Activated CD8-positive, alpha-beta T cell treated with anti-CD3 and anti-CD28 coated beads, Interleukin-2, amount 10 ng/mL, durations not matched to agents 7 days and 5 days (primary cell): ENCODE measurements around the gene ATP8B2. TPM values are rescaled to one million over a fixed set of nuclear protein-coding genes. Genes with fewer than 3 reads are reported as not detected.
"Not testable (repeated sequence)": the region's sequence is repeated elsewhere in the genome, so short reads cannot be mapped to it uniquely, and the experiment has no call there.

Source experiments
- ATAC-seq: fragments of 150-1000 bp; cut with Tn5 transposase; one replicate; pipeline ENCODE4 v1.10.0; 2021; ENCODE audit warnings: moderate library complexity
- CTCF ChIA-PET: fragments of 350-600 bp; sonication (Branson Sonifier 250); formaldehyde crosslinking; loops from one replicate; lab custom pipeline; 2021; ENCODE audit warnings: antibody characterized with exemption; lab: Charles Lee
- POLR2A ChIA-PET: fragments of 350-600 bp; sonication (Branson Sonifier 250); formaldehyde crosslinking; loops from one replicate; lab custom pipeline; 2021; ENCODE audit warnings: antibody characterized with exemption; lab: Charles Lee
- DNase-seq: peaks from one replicate; pipeline ENCODE4 v3.0.0-alpha.2; 2020
- H3K27ac Mint-ChIP-seq: one replicate; pipeline ENCODE4 v1.8.0; 2021; ENCODE audit warnings: mild to moderate bottlenecking, mixed read lengths
- H3K27me3 Mint-ChIP-seq: one replicate; pipeline ENCODE4 v1.8.0; 2021; ENCODE audit warnings: low read depth, mixed read lengths
- H3K36me3 Mint-ChIP-seq: one replicate; pipeline ENCODE4 v1.8.0; 2021; ENCODE audit warnings: low read depth, mixed read lengths
- H3K4me1 Mint-ChIP-seq: one replicate; pipeline ENCODE4 v1.8.0; 2021; ENCODE audit warnings: low read depth, mixed read lengths
- H3K4me3 Mint-ChIP-seq: one replicate; pipeline ENCODE4 v1.8.0; 2021; ENCODE audit warnings: mild to moderate bottlenecking, mixed read lengths
- H3K9me3 Mint-ChIP-seq: one replicate; pipeline ENCODE4 v1.8.0; 2022; ENCODE audit warnings: mixed read lengths; ENCODE audit not compliant: insufficient read depth
- total RNA-seq, 2 experiments: library from RNA; stranded (reverse); gene quantifications; one replicate each; pipeline ENCODE4 v1.2.3, GENCODE V29; 2021

ATP8B2 gene
- total RNA-seq, 2 experiments from 2014 or later, result 65.3 to 71.6 TPM

DNA sequence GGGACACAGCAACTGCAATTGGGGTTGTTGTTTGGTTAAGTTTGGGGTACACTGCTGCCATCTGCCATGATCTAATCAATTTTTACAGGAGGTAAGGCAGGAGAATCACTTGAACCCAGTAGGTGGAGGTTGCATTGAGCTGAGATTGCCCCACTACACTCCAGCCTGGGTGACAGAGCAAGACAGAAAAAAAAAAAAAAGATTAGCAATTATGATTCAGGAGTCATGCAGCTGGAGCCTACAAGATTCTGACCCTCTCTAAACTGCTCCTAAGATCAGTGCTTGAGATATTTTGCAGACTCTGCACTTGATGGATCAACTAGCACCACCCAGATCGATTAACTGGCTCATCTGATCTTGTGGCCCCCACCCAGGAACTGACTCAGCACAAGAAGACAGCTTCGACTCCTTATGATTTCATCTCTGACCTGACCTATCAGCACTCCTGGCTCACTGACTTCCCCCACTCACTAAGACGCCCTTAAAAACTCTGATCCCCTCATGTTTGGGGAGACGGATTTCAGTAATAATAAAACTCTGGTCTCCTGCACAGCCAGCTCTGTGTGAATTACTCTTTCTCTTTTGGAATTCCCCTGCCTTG, 17.6 kb upstream of the ATP8B2 start:
- H3K27me3 Mint-ChIP-seq, DNase-seq, ATAC-seq, H3K4me1 Mint-ChIP-seq, H3K27ac Mint-ChIP-seq, POLR2A ChIA-PET, H3K4me3 Mint-ChIP-seq, H3K9me3 Mint-ChIP-seq, H3K36me3 Mint-ChIP-seq: not testable (repeated sequence)
- CTCF ChIA-PET, result interaction anchor here (1.1 to 3.2 kb wide), 3 partner anchors 19 to 239 kb away, joined by 3 to 10 read pairs (median 3); no protein-coding TSS in a partner anchor

DNA sequence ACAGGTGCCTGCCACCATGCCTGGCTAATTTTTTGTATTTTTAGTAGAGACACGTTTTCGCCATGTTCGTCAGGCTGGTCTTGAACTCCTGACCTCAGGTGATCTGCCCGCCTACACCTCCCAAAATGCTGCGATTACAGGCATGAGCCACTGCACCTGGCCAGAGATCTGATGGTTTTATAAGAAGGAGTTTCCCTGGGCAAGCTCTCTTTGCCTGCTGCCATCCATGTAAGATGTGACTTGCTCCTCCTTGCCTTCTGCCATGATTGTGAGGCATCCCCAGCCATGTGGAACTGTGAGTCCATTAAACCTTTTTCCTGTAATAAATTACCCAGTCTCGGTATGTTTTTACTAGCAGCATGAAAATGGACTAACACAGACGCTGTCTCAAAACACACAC, 16.2 kb upstream of the ATP8B2 start:
- H3K36me3 Mint-ChIP-seq, ATAC-seq, POLR2A ChIA-PET, DNase-seq, H3K4me3 Mint-ChIP-seq, H3K27me3 Mint-ChIP-seq, H3K27ac Mint-ChIP-seq, H3K4me1 Mint-ChIP-seq, H3K9me3 Mint-ChIP-seq: not testable (repeated sequence)
- CTCF ChIA-PET, result interaction anchor here (0.6 kb wide), 1 partner anchor 667 kb away, joined by 3 read pairs; no protein-coding TSS in a partner anchor

DNA sequence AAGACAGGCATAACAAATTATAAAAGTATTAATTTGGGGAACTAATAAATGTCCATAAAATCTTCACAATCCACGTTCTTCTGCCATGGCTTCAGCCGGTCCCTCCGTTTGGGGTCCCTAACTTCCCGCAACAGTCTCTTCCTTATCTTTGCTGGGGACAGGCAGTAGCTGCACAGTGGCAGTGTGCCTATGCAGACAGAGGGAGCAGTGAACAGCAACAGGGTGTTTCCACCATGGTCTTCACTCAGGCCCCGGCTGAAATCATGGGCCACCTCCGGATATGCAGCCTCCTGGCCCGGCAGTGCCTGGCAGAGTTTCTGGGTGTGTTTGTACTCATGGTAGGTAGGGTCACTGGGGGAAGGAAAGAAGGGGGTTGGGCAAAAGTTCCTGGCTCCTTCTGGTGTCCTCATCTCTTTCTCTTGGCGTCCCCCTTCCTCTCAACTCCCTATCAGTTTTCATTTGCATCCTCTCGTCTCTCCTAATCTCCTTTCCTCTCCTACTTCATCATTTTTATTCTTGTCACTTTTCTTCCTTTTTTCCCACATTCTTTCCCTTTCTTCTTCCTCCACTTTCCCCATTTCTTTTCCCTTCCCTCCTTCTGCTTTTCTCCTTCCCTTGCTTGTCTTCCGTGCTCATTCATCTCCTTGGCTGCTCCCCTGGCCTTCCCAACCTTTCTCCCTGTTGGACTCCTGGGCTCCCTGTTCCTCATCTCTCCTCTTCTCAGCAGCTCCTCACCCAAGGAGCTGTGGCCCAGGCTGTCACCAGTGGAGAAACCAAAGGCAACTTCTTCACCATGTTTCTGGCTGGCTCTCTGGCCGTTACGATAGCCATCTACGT, 12.9 kb upstream of the ATP8B2 start:
- H3K36me3 Mint-ChIP-seq, H3K4me3 Mint-ChIP-seq, H3K27me3 Mint-ChIP-seq, DNase-seq, H3K9me3 Mint-ChIP-seq, H3K4me1 Mint-ChIP-seq, H3K27ac Mint-ChIP-seq, POLR2A ChIA-PET, ATAC-seq: not testable (repeated sequence)
- CTCF ChIA-PET, result interaction anchor here (1.0 kb wide), 2 partner anchors 12 to 23 kb away, joined by 3 to 4 read pairs; no protein-coding TSS in a partner anchor

DNA sequence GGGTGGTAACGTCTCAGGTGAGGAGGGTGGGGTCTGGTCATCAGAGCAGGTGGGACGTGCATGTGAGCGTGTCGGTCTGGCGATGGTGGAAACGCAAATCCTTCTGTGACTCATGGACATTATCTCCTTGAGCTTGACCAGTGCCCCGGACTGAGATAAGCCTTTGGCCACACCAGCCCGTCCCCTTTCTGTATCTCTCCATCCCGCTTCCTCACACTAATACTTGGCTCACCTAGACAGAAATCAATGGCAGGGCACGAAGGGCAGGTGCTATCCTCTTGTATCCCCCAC, 12.3 kb upstream of the ATP8B2 start:
- ChIA-PET POLR2A (no interaction called here), CTCF (interaction anchor here (0.6 kb wide), 1 partner anchor 31 kb away, joined by 3 read pairs; no protein-coding TSS in a partner anchor)
- peaks cover 8% of the 10 kb centered on the region for H3K27me3 Mint-ChIP-seq
- H3K4me1 Mint-ChIP-seq, result no peaks in the 10 kb centered on the region
- no peak overlapping the region for H3K27ac Mint-ChIP-seq
- no peak for ATAC-seq
- DNase-seq, result no peak
- no peak overlapping the region for H3K4me3 Mint-ChIP-seq
- peaks cover 10% of the 10 kb centered on the region for H3K9me3 Mint-ChIP-seq
- no peaks in the 10 kb centered on the region for H3K36me3 Mint-ChIP-seq

DNA sequence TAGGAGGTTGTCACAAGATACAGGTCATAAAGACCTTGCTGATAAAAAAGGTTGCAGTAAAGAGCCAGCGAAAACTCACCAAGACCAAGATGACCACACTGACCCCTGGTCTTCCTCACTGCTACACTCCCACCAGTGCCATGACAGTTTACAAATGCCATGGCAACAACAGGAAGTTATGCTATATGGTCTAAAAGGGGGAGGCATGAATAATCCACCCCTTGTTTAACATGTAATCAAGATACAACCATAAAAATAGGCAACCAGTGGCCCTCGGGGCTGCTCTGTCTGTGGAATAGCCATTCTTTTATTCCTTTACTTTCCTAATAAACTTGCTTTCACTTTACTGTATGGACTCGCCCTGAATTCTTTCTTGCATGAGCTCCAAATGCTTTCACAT, 11.1 kb upstream of the ATP8B2 start:
- POLR2A ChIA-PET, H3K27ac Mint-ChIP-seq: not testable (repeated sequence)
- CTCF ChIA-PET, result interaction anchor here (1.5 to 1.8 kb wide), 2 partner anchors 10 to 21 kb away, joined by 4 to 5 read pairs; no protein-coding TSS in a partner anchor

DNA sequence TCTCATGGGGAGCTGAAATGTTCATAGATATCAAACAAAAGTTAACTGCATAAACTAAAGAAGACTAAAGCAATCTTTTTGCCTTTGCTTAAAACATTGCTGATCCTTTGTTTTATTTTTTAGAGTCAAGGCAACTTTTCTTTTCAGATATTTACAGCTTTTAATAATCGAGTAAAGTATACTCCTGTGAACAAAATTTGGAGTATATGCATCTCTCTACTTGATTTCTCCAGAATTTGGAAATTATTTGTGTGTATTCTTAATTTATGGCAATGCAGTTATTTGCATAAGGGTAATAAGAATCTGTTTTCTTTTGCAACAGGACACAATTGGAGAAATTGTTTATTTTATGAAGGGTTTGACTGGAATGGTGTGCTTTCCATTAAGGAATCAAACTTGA, 8.6 kb upstream of the ATP8B2 start:
- Mint-ChIP-seq H3K4me3 (no peak overlapping the region), H3K9me3 (peaks cover 14% of the 10 kb centered on the region), H3K36me3 (no peaks in the 10 kb centered on the region), H3K4me1 (no peaks in the 10 kb centered on the region), H3K27me3 (peaks cover 15% of the 10 kb centered on the region), H3K27ac (no peak overlapping the region)
- DNase-seq, result no peak
- POLR2A ChIA-PET, result no interaction called here
- CTCF ChIA-PET, result interaction anchor here (1.1 to 1.3 kb wide), 2 partner anchors 8 to 40 kb away, joined by 3 to 5 read pairs; no protein-coding TSS in a partner anchor
- ATAC-seq, result no peak

More for the DNA sequence above, 11.1 kb upstream of the ATP8B2 start:
- not testable (repeated sequence) for ATAC-seq, H3K4me1 Mint-ChIP-seq, DNase-seq, H3K27me3 Mint-ChIP-seq, H3K36me3 Mint-ChIP-seq, H3K4me3 Mint-ChIP-seq
- H3K9me3 Mint-ChIP-seq, result peaks cover 14% of the 10 kb centered on the region

DNA sequence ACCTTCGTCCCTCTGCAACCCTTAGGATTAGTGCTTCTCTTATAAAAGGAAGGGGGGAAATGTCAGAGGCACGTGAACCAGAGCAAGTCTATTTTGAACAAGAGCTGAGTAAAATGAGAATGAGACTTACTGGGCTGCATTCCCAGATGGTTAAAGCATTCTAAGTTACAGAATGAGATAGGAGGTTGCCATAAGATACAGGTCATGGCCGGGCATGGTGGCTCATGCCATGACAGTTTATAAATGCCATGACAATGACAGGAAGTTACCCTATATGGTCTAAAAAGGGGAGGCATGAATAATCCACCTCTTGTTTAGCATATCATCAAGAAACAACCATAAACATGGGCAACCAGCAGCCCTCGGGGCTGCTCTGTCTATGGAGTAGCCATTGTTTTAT, 6.9 kb upstream of the ATP8B2 start:
- peaks cover 14% of the 10 kb centered on the region for H3K9me3 Mint-ChIP-seq
- H3K27me3 Mint-ChIP-seq, result peaks cover 22% of the 10 kb centered on the region
- CTCF ChIA-PET, result interaction anchor here (1.2 kb wide), 1 partner anchor 16 kb away, joined by 3 read pairs; no protein-coding TSS in a partner anchor
- H3K4me1 Mint-ChIP-seq, result no peaks in the 10 kb centered on the region
- POLR2A ChIA-PET, result interaction anchor here (0.7 kb wide), 1 partner anchor 91 kb away, joined by 3 read pairs; no protein-coding TSS in a partner anchor
- no peak overlapping the region for H3K27ac Mint-ChIP-seq
- no peaks in the 10 kb centered on the region for H3K36me3 Mint-ChIP-seq
- no peak overlapping the region for H3K4me3 Mint-ChIP-seq
- DNase-seq, result no peak
- no peak for ATAC-seq

DNA sequence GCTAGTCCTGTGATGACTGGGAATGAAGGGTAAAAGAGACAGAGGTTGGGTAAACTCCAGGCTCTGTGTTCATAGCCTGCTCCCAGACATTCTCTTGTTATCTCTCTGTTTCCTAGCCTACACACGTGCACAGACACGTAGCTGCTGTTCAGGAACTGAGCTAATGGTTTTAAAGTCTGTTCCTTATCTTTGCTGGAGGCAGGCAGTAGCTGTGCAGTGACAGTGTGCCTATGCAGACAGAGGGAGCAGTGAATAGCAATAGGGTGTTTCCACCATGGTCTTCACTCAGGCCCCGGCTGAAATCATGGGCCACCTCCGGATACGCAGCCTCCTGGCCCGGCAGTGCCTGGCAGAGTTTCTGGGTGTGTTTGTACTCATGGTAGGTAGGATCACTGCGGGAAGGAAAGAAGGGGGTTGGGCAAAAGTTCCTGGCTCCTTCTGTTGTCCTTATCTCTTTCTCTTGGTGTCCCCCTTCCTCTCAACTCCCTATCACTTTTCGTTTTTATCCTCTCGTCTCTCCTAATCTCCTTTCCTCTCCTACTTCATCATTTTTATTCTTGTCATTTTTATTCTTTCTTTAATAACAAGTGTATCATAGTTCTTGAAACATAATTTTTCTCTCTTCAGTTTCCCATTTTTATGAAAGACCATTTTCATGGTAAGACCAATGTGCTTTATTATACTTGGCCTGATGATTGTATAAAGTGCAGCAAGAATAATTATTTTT, 4.3 kb upstream of the ATP8B2 start, which contains the start of gene AQP10:
Gene AQP10 (plus strand): TSS at position 212 of the 727 bp plus-strand sequence. CDS start 63 bp downstream, at position 275.
- peaks cover 10% of the 10 kb centered on the region for H3K4me1 Mint-ChIP-seq
- DNase-seq (no peak), ATAC-seq (no peak)
- H3K27ac Mint-ChIP-seq, result no peak within 1 kb of the TSS
- ChIA-PET CTCF (interaction anchor here (0.8 to 1.3 kb wide), 4 partner anchors 14 to 160 kb away, joined by 3 to 4 read pairs (median 3); no protein-coding TSS in a partner anchor), POLR2A (no interaction called here)
- no peak within 1 kb of the TSS for H3K4me3 Mint-ChIP-seq
- no peaks in the 10 kb centered on the region for H3K36me3 Mint-ChIP-seq
- peaks cover 27% of the 10 kb centered on the region for H3K27me3 Mint-ChIP-seq
- H3K9me3 Mint-ChIP-seq, result peaks cover 14% of the 10 kb centered on the region

DNA sequence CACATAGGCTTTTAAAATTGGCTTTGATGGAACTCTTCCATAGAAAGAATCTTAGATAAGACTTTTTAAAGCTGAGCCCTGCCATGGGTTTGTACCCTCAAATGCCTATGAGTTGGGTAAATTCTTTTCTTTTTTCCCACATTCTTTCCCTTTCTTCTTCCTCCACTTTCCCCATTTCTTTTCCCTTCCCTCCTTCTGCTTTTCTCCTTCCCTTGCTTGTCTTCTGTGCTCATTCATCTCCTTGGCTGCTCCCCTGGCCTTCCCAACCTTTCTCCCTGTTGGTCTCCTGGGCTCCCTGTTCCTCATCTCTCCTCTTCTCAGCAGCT, 3.8 kb upstream of the ATP8B2 start:
- H3K4me3 Mint-ChIP-seq, ATAC-seq, DNase-seq, H3K27ac Mint-ChIP-seq, H3K36me3 Mint-ChIP-seq, POLR2A ChIA-PET: not testable (repeated sequence)
- peaks cover 27% of the 10 kb centered on the region for H3K27me3 Mint-ChIP-seq
- peaks cover 14% of the 10 kb centered on the region for H3K9me3 Mint-ChIP-seq
- CTCF ChIA-PET, result interaction anchor here (0.8 to 8.7 kb wide), 4 partner anchors 10 to 159 kb away, joined by 3 to 195 read pairs (median 6); no protein-coding TSS in a partner anchor
- peaks cover 15% of the 10 kb centered on the region for H3K4me1 Mint-ChIP-seq

DNA sequence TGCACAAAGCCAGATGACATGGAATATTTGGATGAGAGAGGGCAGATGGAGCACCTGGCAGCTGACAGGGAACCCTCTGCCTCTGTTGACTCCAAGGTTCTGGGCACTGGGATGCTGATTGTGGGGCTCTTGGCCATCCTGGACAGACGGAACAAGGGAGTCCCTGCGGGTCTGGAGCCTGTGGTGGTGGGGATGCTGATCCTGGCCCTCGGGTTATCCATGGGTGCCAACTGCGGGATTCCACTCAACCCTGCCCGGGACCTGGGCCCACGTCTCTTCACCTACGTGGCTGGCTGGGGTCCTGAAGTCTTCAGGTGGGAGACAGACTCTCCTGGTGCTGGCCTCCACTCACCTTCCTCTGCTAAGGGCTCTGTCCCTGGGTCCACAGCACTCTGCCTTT, 1.8 kb upstream of the ATP8B2 start:
- Mint-ChIP-seq H3K27ac (no peak overlapping the region), H3K9me3 (no peaks in the 10 kb centered on the region), H3K4me3 (no peak overlapping the region), H3K4me1 (peaks cover 33% of the 10 kb centered on the region), H3K36me3 (no peaks in the 10 kb centered on the region), H3K27me3 (peaks cover 23% of the 10 kb centered on the region)
- DNase-seq (no peak), ATAC-seq (no peak)
- POLR2A ChIA-PET, result no interaction called here
- CTCF ChIA-PET, result interaction anchor here (0.6 to 9.6 kb wide), 8 partner anchors 7 to 156 kb away, joined by 3 to 195 read pairs (median 6); no protein-coding TSS in a partner anchor

DNA sequence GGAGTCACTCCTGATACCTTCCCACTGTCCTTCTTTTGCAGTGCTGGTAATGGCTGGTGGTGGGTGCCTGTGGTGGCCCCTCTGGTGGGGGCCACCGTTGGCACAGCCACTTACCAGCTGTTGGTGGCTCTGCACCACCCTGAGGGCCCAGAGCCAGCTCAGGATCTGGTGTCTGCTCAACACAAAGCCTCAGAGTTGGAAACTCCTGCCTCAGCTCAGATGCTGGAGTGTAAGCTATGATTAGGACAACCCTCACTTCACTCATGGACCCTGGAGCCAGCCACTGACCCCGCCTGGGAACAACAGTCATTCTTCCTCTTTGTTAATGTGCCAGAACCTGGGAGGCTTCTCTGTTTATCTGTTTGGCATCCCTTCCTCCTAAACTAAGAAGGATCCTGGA, 1.1 kb upstream of the ATP8B2 start:
- Mint-ChIP-seq H3K9me3 (no peaks in the 10 kb centered on the region), H3K27ac (peak overlapping the region; percentile 39), H3K36me3 (no peaks in the 10 kb centered on the region), H3K4me3 (peak overlapping the region; percentile 91), H3K4me1 (peaks cover 38% of the 10 kb centered on the region), H3K27me3 (peaks cover 23% of the 10 kb centered on the region)
- POLR2A ChIA-PET, result interaction anchor here (1.0 to 1.5 kb wide), 3 partner anchors 11 to 234 kb away, joined by 3 to 4 read pairs (median 3); partner anchors contain the start of gene UBE2Q1
- CTCF ChIA-PET, result interaction anchor here (0.6 to 9.6 kb wide), 12 partner anchors 8 to 155 kb away, joined by 3 to 195 read pairs (median 6); no protein-coding TSS in a partner anchor
- DNase-seq (no peak), ATAC-seq (no peak)
